GM21367 (cell line): ENCODE measurements around the gene DGKQ.
"Not testable (repeated sequence)": the region's sequence is repeated elsewhere in the genome, so short reads cannot be mapped to it uniquely, and the experiment has no call there.

Source experiments
- ATAC-seq: cut with Tn5 transposase; IDR thresholded peaks from one replicate; pipeline ENCODE4 v1.9.1; 2021; ENCODE audit not compliant: unreplicated experiment

The DGKQ gene

GRCh38 chr4:929096-929765 lies 44.1 kb downstream of the DGKQ start:
- ATAC-seq = no peak

DNA sequence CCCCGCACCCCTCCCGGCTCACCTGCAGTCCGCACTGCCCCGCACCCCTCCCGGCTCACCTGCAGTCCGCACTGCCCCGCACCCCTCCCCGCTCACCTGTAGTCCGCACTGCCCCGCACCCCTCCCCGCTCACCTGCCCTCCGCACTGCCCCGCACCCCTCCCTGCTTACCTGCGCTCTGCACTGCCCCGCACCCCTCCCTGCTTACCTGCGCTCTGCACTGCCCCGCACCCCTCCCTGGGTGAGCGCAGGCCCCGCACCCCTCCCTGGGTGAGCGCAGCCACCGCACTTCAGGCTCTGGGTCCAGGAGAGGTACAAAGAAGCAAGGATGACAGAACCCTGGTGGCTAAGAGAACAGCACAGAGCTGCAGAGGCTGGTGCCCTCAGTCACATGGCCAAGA lies 45.8 kb downstream of the DGKQ start:
- not testable (repeated sequence) for ATAC-seq

DNA sequence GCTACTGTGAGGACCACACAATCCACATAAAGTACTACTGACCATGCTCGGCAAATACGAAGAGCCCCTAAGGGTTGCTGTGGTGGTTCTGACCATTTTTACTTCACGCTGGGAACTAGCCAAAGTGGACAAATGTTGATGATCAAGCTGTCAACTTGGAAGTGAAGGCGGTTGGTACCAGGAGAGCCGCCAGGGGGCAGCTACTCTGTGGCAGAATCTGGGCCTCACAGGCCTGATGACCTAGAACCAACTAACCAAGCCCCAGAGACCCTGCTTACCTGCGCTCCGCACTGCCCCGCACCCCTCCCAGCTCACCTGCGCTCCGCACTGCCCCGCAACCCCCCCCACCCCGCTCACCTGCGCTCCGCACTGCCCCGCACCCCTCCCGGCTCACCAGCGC lies 46.8 kb downstream of the DGKQ start:
- ATAC-seq = no peak

DNA sequence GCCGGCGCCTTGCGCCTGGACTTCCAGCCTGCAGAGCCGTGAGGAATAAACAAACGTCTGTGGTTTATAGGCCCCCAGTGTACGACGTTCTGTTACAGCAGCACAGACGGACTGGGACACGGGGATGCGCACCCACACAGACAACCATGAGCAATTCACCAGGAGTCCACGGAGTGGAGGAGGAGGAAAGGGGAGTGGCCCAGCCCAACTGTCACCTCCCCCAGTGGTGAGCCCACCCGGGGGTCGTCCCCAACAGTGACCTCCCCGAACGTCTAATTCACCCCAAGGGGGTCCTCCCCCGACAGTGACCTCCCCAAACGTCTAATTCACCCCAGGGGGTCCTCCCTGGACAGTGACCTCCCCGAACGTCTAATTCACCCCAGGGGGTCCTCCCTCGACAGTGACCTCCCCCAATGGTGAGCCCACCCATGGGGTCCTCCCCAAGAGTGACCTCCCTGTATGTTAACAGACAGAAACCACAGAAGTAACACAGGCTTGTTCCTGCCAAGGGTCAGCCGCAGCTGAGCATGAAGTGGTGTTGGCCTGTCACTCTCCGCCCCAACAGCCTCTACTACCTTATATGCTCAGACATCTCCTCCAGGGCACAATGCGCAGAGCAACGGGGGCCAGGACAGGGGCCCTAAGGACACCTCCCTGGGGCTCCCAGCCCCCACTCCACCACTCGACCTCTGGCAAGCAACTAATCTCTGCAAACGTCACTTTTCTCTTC lies 47.4 kb downstream of the DGKQ start:
- no peak for ATAC-seq

GRCh38 chr4:925171-925570 lies 48.2 kb downstream of the DGKQ start:
- ATAC-seq = no peak

GRCh38 chr4:924107-925096 lies 49.0 kb downstream of the DGKQ start:
- ATAC-seq = no peak

DNA sequence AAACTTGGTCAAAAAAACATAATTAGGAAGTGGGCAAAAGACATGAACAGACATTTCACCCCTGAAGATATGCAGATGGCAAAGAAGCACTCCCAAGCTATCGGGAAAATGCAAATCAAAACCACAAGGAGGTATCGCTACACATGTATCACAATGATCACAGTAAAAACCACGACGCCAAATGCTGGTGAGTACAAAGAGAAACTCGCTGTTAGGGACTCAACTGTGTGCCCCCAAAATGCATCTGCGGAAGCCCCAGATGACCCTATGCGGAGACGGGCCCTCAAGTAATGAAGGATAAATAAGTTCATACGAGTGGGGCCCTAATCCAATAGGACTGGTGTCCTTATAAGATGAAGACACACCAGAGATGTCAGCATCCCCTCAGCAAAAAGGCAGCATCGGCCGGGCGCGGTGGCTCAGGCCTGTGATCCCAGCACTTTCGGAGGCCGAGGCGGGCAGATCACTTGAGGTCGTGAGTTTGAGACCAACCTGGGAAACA lies 51.5 kb downstream of the DGKQ start:
- no peak for ATAC-seq

DNA sequence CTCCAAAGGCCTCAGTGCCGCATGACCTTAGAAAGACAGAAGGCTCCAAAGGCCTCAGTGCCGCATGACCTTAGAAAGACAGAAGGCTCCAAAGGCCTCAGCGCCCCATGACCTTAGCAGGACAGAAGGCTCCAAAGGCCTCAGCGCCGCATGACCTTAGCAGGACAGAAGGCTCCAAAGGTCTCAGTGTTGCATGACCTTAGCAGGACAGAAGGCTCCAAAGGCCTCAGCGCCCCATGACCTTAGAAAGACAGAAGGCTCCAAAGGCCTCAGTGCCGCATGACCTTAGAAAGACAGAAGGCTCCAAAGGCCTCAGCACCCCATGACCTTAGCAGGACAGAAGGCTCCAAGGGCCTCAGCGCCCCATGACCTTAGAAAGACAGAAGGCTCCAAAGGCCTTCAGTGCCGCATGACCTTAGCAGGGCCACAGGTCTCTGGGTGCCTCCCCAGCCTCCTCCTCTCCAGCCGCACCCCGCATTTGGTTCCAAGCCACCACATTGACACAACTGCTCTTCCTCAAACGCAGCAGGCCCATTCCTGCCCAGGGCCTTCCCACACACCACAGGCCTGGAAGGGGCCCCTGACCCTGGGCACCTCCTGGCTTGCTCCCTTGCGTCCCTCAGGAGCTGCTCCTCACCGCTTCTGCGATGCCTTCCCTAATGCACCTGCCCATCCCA lies 54.2 kb downstream of the DGKQ start:
- not testable (repeated sequence) for ATAC-seq

DNA sequence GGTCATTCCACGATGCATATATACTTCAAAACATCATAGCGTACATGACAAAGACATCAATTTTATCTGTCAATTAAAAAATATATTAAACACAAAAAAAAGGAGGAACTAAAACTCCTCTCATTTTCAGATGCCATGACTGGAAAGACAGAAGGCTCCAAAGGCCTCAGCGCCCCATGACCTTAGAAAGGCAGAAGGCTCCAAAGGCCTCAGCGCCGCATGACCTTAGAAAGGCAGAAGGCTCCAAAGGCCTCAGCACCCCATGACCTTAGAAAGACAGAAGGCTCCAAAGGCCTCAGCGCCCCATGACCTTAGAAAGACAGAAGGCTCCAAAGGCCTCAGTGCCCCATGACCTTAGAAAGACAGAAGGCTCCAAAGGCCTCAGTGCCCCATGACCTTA lies 54.8 kb downstream of the DGKQ start:
- ATAC-seq = not testable (repeated sequence)

- no peak for ATAC-seq
Measured at GRCh38 chr4:917992-918391, 55.4 kb downstream of the DGKQ start.

DNA sequence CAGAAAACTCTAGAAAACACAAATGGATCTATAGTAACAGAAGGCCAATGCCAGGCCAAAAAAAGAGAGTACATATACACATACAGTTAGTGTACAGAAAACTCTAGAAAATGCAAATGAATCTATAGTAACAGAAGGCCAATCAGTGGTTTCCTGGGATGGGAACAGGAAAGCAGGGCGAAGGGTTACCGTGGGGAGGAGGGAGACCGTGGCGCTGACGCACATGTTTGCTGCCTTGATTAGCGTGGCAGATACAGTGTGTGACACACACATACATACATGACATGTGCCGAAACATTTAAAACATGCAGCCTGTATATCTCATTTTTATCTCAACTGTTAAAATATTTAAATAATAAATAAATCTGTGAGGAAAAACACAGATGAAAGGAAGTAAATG lies 55.9 kb downstream of the DGKQ start:
- ATAC-seq = no peak

GRCh38 chr4:915595-915994 lies 57.8 kb downstream of the DGKQ start:
- no peak for ATAC-seq

- ATAC-seq = no peak
Measured at GRCh38 chr4:915041-915474, 58.3 kb downstream of the DGKQ start.

DNA sequence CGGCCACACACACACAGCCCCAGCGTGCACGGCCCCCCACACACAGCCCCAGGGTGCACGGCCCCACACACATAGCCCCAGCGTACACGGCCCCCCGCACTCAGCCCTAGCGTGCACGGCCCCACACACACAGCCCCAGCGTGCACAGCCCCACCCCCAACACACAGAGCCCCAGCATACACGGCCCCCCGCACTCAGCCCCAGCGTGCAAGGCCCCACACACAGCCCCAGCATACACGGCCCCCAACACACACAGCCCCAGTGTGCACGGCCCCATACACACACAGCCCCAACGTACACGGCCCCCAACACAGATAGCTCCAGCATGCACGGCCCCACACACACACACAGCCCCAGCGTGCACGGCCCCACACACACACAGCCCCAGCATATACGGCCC lies 58.8 kb downstream of the DGKQ start:
- ATAC-seq = no peak

DNA sequence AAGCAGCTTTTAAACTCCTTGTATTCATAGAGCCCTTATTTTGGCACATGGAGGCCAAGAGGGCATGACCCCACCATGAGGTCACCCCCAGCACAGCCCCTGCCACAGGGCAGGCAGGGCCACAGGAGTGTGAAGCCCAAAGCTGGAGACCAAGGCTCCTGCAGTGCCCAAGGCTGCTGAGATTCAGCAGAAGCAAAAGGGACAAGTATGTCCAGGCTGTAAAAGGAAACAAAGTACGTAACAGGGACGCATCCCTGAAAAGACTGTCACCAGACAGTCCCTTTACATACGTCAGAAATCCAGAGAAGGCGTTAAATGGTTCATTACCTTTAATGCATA lies 60.1 kb downstream of the DGKQ start:
- no peak for ATAC-seq

GRCh38 chr4:912548-913279 lies 60.7 kb downstream of the DGKQ start:
- no peak for ATAC-seq

DNA sequence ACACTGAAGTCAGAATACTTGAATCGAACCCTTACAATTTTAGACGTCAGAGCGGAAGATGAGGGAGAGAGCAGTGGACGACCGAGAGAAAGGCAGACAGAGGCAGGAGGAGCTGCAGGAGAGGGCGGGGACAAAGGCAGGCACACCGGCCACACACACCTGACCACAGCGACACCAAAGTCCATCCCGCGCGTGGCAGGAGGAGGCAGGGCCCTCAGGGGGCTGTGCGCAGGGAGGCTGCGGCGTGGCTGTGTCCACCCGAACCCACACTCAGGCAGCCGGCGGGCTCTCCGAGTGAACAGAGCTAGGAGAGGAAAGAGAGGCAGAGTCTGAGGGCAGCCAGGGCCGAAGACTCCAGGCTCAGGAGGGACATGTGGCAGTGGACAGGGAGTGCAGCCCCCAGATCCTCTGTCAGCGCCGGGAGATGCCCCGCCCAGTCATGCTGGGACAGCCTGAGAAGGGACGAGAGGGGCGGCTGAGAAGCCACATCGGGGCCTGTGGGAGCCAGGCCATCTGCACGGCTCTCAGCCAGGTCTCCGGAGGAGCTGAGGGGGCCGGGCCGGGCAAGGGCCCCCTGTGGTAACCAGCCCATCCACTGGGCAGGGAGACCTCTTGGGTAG lies 61.4 kb downstream of the DGKQ start:
- ATAC-seq = no peak

GRCh38 chr4:911221-911751 lies 62.1 kb downstream of the DGKQ start:
- ATAC-seq = no peak

GRCh38 chr4:910366-911091 lies 62.8 kb downstream of the DGKQ start:
- ATAC-seq = no peak
